HEK293 (cell line): ENCODE data around the gene JPH2.

Source experiments
- SP2 ChIP-seq: fragments of 450-650 bp; formaldehyde crosslinking; IDR thresholded peaks from 2 replicates; pipeline ENCODE4 v1.5.1; 2016; ENCODE audit warnings: missing biosample characterization, missing genetic modification characterization
- ZBTB21 ChIP-seq: fragments of 450-650 bp; formaldehyde crosslinking; IDR thresholded peaks from 2 replicates; pipeline ENCODE4 v1.5.1; 2017; ENCODE audit warnings: missing biosample characterization, missing genetic modification characterization
- ZNF132 ChIP-seq: fragments of 450-650 bp; formaldehyde crosslinking; IDR thresholded peaks from 2 replicates; pipeline ENCODE4 v1.5.1; 2017; ENCODE audit warnings: missing biosample characterization, missing genetic modification characterization, borderline replicate concordance
- ZNF174 ChIP-seq: fragments of 450-650 bp; formaldehyde crosslinking; IDR thresholded peaks from 2 replicates; pipeline ENCODE4 v1.5.0; 2017; ENCODE audit warnings: missing biosample characterization, mild to moderate bottlenecking, missing genetic modification characterization
- ZNF24 ChIP-seq: fragments of 450-650 bp; formaldehyde crosslinking; IDR thresholded peaks from 2 replicates; pipeline ENCODE4 v1.5.1; 2016; ENCODE audit warnings: missing biosample characterization, missing genetic modification characterization
- ZNF274 ChIP-seq, 2 experiments: fragments of 200-500 bp in 1 of 2; fragments of 450-650 bp in 1 of 2; sonication (Bioruptor generic) in 1 of 2; formaldehyde crosslinking in 1 of 2; IDR thresholded peaks; 2 replicates each; pipeline versions ENCODE4 v1.5.1 to v1.6.1; 2014 to 2016; ENCODE audit warnings: borderline replicate concordance in 1 of 2, inconsistent platforms in 1 of 2, low read length in 1 of 2, missing biosample characterization in 1 of 2, missing genetic modification characterization in 1 of 2
- ZNF280C ChIP-seq: fragments of 450-650 bp; formaldehyde crosslinking; IDR thresholded peaks from 2 replicates; pipeline ENCODE4 v1.5.1; 2016; ENCODE audit warnings: missing biosample characterization, missing genetic modification characterization
- ZNF391 ChIP-seq: fragments of 450-650 bp; formaldehyde crosslinking; IDR thresholded peaks from 2 replicates; pipeline ENCODE4 v1.5.1; 2016; ENCODE audit warnings: low read depth, missing biosample characterization, missing genetic modification characterization, borderline replicate concordance
- TF ChIP-seq, protein P1 (sequence below): fragments of 450-650 bp; formaldehyde crosslinking; IDR thresholded peaks from 2 replicates; pipeline ENCODE4 v1.5.1; 2016; ENCODE audit warnings: missing biosample characterization, missing genetic modification characterization
- TF ChIP-seq, protein P2 (sequence below): fragments of 450-650 bp; formaldehyde crosslinking; conservative IDR thresholded peaks from 2 replicates; pipeline ENCODE4 v1.5.1; 2016; ENCODE audit warnings: low read depth, missing biosample characterization, missing genetic modification characterization
- TF ChIP-seq, protein P3 (sequence below): fragments of 450-650 bp; IDR thresholded peaks from 2 replicates; pipeline ENCODE4 v1.5.1; 2018; ENCODE audit warnings: missing biosample characterization, mild to moderate bottlenecking, missing genetic modification characterization
- TF ChIP-seq, protein P4 (sequence below): IDR thresholded peaks from 2 replicates; pipeline ENCODE4 v1.6.1; 2011; ENCODE audit warnings: mild to moderate bottlenecking, low read depth, low read length, borderline replicate concordance

- TF ChIP-seq ZNF132 (no peak), ZNF174 (tag by site-specific recombination) (no peak), ZNF24 (tag by site-specific recombination) (no peak), ZNF274 (IDR thresholded peaks at IDR 0.05; ENCODE audit: low read length) (no peak), ZNF274 (tag by site-specific recombination; IDR thresholded peaks at IDR 0.05; ENCODE audit: borderline replicate concordance) (no peak), ZNF391 (tag by site-specific recombination) (no peak), SP2 (tag by site-specific recombination) (no peak), ZBTB21 (tag by site-specific recombination) (no peak), ZNF280C (tag by site-specific recombination) (no peak)
- TF ChIP-seq, protein P1, sequence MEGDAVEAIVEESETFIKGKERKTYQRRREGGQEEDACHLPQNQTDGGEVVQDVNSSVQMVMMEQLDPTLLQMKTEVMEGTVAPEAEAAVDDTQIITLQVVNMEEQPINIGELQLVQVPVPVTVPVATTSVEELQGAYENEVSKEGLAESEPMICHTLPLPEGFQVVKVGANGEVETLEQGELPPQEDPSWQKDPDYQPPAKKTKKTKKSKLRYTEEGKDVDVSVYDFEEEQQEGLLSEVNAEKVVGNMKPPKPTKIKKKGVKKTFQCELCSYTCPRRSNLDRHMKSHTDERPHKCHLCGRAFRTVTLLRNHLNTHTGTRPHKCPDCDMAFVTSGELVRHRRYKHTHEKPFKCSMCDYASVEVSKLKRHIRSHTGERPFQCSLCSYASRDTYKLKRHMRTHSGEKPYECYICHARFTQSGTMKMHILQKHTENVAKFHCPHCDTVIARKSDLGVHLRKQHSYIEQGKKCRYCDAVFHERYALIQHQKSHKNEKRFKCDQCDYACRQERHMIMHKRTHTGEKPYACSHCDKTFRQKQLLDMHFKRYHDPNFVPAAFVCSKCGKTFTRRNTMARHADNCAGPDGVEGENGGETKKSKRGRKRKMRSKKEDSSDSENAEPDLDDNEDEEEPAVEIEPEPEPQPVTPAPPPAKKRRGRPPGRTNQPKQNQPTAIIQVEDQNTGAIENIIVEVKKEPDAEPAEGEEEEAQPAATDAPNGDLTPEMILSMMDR (tag by site-specific recombination) = no peak
- TF ChIP-seq, protein P2, sequence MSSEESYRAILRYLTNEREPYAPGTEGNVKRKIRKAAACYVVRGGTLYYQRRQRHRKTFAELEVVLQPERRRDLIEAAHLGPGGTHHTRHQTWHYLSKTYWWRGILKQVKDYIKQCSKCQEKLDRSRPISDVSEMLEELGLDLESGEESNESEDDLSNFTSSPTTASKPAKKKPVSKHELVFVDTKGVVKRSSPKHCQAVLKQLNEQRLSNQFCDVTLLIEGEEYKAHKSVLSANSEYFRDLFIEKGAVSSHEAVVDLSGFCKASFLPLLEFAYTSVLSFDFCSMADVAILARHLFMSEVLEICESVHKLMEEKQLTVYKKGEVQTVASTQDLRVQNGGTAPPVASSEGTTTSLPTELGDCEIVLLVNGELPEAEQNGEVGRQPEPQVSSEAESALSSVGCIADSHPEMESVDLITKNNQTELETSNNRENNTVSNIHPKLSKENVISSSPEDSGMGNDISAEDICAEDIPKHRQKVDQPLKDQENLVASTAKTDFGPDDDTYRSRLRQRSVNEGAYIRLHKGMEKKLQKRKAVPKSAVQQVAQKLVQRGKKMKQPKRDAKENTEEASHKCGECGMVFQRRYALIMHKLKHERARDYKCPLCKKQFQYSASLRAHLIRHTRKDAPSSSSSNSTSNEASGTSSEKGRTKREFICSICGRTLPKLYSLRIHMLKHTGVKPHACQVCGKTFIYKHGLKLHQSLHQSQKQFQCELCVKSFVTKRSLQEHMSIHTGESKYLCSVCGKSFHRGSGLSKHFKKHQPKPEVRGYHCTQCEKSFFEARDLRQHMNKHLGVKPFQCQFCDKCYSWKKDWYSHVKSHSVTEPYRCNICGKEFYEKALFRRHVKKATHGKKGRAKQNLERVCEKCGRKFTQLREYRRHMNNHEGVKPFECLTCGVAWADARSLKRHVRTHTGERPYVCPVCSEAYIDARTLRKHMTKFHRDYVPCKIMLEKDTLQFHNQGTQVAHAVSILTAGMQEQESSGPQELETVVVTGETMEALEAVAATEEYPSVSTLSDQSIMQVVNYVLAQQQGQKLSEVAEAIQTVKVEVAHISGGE (tag by site-specific recombination) = no peak
- TF ChIP-seq, protein P3, sequence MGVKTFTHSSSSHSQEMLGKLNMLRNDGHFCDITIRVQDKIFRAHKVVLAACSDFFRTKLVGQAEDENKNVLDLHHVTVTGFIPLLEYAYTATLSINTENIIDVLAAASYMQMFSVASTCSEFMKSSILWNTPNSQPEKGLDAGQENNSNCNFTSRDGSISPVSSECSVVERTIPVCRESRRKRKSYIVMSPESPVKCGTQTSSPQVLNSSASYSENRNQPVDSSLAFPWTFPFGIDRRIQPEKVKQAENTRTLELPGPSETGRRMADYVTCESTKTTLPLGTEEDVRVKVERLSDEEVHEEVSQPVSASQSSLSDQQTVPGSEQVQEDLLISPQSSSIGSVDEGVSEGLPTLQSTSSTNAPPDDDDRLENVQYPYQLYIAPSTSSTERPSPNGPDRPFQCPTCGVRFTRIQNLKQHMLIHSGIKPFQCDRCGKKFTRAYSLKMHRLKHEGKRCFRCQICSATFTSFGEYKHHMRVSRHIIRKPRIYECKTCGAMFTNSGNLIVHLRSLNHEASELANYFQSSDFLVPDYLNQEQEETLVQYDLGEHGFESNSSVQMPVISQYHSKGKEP = no peak
- TF ChIP-seq, protein P4, sequence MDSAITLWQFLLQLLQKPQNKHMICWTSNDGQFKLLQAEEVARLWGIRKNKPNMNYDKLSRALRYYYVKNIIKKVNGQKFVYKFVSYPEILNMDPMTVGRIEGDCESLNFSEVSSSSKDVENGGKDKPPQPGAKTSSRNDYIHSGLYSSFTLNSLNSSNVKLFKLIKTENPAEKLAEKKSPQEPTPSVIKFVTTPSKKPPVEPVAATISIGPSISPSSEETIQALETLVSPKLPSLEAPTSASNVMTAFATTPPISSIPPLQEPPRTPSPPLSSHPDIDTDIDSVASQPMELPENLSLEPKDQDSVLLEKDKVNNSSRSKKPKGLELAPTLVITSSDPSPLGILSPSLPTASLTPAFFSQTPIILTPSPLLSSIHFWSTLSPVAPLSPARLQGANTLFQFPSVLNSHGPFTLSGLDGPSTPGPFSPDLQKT = no peak
Measured at GRCh38 chr20:44187054-44187771, at the start of gene JPH2.
